B cell (primary cell): ENCODE measurements around the gene PCF11.

ENCODE experiments used
- EZH2 ChIP-seq: IDR thresholded peaks from 2 replicates; pipeline ENCODE4 v1.6.1; 2012; ENCODE audit warnings: borderline replicate concordance, low read depth, mild to moderate bottlenecking, moderate library complexity, low read length; ENCODE audit not compliant: insufficient read depth, poor library complexity, severe bottlenecking
- TF ChIP-seq, protein P1 (sequence below): fragments of 200-600 bp; IDR thresholded peaks from one replicate; pipeline ENCODE4 v1.8.0; 2022; ENCODE audit warnings: antibody characterized with exemption, mild to moderate bottlenecking

DNA sequence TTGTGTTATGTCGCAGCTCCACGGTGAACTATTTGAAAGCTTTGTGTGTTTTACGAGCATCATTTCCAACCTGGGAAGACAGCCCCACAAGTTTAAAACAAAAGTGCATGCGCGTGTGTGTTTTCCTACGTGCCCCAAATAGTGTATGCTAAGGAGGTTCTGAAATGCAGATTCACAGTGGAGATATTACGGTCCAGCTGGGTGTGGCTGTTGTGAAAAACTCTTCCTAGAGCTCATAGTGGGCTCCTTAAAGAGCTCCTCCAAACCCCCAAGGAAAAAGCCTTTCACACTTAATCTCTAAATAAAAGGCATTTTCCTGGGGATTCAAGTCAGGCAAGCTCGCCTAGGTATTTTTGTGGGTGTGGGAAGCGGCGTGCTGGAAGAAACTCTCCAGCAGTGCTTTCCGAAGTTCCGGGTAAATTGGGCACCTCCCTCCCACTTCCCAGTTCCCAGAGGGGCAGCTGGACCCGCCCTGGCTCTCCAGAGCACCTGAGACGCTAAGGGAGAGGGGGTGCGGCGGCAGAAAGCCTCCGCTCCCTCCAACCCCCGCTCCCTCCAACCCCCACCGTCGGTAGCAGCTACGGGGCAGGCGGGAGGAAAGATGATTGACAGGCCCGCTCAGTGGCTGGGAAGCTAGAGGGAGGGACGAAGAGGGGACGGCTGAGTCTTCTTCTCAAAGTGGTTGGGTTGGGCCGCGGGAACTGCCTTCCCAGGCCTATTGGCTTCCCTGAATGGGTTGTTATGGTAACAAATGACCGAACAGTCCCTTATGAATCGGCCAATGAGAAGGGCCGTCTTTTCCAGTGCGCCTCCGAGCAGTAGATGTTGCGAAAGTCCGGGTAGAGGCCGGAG is 561 bp upstream of the PCF11 start:
- TF ChIP-seq EZH2, result no peak
- TF ChIP-seq, protein P1, sequence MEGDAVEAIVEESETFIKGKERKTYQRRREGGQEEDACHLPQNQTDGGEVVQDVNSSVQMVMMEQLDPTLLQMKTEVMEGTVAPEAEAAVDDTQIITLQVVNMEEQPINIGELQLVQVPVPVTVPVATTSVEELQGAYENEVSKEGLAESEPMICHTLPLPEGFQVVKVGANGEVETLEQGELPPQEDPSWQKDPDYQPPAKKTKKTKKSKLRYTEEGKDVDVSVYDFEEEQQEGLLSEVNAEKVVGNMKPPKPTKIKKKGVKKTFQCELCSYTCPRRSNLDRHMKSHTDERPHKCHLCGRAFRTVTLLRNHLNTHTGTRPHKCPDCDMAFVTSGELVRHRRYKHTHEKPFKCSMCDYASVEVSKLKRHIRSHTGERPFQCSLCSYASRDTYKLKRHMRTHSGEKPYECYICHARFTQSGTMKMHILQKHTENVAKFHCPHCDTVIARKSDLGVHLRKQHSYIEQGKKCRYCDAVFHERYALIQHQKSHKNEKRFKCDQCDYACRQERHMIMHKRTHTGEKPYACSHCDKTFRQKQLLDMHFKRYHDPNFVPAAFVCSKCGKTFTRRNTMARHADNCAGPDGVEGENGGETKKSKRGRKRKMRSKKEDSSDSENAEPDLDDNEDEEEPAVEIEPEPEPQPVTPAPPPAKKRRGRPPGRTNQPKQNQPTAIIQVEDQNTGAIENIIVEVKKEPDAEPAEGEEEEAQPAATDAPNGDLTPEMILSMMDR, result no peak
